GM18520 (cell line): Measurements from ENCODE around the gene DUXA.
"Not testable (repeated sequence)": the region's sequence is repeated elsewhere in the genome, so short reads cannot be mapped to it uniquely, and the experiment has no call there.

ENCODE experiments used
- ATAC-seq: cut with Tn5 transposase; IDR thresholded peaks from one replicate; pipeline ENCODE4 v1.9.1; 2021; ENCODE audit not compliant: unreplicated experiment

Gene DUXA

DNA sequence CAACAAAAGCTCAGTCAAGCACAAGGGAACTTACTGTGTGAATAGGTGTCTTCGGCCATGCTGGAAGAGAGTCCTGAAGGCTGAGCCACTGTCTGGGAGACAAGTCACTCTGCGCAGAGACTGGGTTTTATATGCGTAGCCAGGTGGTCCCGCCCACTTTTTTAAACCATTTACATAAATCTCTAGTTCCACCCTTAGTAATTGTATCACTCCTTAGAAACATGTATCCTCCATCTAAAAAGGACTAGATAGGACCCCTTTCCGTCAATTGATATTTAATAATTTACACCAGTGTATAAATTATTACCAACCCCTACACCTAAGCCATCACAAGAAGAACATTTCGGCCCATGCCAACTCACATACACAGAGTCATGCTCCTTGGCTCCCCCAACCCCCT lies at the start of gene DUXA:
Gene DUXA, minus strand, starts transcription at position 101 of the 400 bp plus-strand sequence. Its CDS starts 42 bp downstream, at position 59.
- no peak for ATAC-seq

DNA sequence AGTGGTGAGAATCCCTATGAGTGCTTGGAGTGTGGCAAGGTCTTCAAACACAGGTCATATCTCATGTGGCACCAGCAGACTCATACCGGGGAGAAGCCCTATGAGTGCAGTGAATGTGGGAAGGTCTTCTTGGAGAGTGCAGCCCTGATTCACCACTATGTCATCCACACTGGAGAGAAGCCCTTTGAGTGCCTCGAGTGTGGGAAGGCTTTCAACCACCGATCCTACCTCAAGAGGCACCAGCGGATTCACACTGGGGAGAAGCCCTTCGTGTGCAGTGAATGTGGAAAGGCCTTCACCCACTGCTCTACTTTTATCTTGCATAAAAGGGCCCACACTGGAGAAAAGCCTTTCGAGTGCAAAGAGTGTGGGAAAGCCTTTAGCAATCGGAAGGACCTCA lies 44.8 kb upstream of the DUXA start:
- no peak for ATAC-seq

DNA sequence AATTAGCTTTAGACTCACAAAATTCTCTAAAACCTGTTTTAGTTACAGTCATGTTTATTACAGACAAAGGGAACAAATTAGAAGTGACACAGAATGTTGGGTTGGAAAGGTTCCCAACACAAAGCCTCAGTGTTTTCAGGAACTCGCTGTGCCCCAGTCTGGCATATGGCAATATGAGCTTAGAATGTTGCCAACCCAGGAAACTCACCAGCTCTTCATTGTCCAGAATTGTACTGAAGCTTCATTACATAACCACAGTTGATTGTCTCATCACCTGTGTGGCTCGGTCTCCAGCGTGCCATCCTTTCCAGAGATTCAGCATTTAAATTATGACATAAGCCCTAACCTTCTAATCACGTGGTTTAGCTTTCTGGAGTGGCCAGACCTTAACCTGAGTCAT lies 43.1 kb upstream of the DUXA start:
- ATAC-seq: no peak

DNA sequence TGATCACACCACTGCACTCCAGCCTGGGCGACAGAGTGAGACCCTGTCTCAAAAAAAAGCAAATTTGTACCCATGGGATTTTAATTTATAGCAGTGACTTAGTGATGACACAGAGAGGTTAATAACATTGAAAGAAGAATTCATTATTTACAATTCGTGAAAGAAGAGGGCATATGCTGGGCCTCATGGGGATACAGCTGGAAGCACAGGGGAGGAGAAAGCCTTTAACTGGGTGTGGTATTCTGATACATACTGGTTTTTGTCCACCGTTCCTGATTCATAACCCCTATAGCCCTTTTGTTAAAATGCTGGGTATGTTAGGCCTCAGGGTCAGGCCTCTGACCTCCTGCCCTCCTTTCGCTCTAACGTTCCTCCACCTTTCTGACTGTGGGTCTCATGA lies 34.9 kb upstream of the DUXA start:
- ATAC-seq: no peak

DNA sequence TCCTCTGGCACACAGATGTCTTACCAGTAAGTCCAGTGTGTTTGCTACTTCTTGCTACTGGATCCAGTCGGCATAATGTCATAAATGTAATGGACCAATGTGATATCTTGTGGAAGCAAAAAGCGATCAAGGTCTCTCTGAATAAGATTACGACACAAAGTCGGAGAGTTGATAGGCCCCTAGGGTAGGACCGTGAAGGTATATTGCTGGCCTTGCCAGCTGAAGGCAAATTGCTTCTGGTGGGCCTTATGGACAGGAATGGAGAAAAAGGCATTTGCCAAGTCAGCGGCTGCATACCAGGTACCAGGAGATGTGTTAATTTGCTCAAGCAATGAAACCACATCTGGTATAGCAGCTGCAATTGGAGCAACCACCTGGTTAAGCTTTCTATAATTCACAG lies 30.6 kb upstream of the DUXA start:
- not testable (repeated sequence) for ATAC-seq

DNA sequence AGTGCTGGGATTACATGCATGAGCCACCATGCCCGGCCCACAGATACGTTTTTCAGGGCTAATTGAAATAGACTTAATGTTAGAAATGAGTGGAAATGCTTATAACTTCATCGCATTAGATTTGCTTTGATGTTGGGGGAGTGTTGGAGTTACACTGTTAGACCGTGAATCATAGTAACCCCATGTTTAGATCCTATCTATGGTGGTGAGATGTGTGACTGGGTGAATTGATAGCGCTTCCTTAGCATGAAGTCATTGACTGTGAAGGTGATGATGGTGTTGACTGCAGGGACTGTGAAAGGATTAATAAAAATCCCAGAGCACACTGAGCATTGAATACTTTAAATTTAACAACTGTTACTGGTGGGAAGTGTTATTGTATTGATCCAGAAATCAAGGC lies 25.7 kb upstream of the DUXA start:
- ATAC-seq: no peak

DNA sequence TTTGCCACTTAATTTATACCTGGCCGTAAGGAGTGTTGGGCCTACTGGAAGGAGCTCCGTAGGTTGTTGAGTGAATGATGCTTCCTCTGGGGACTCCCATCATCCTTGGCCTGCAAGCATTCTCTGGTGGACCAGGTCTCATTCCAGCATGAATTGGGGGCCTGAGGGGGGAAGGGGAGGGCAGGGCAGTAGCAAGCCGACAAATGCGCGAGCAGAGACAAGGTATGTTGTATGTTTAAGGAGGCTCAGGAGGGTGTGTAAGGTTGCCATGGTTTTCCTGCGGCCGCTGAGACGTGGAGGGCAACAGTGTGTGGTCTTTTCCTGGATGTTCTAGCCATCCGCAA lies 24.8 kb upstream of the DUXA start:
- no peak for ATAC-seq

DNA sequence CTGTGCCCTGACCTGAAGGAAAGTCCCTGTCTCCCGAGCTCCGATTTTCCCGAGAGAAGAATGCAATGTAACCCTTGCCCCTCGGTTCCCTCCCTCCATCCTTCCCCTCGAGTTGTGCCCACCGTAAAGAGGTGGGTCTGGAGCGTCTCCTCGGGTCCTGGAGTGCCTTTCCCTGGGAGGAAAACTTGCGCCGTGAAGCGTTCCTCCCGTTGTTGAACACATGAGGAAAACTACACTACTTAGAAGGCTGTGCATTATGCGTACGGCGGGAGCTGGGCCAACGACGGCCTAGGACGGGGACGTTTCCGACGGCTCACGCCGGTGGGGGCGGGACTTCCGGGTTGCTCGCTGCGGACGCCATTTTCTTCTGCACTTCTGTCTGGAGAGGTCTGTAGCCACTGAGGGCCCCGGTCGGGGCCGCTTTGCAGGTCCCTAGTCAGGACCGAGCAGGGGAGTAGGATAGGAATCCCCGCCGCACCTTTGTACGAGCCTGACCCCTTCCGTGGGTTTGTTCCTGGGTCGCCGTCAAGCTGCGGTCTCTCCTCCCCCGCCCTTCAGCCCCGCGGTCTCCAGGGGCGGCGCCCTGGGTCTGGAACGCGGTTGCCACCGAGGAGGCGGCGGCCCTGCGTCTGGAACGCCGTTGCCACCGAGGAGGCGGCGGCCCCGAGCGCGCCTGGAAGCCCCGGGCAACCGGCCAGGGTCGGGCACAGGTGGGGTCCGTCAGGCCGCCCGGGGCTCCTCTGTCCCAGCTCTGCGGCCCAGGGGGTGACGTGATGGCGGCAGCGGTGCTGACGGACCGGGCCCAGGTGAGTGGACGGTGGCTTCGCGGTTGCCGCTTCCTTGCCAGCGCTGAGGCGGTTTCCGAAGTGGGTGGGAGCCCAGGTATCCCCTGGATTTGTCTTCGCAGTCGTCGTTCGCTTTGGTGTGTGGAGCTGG lies 24.1 kb upstream of the DUXA start, which contains the start of gene ZNF264:
Gene ZNF264, plus strand, starts transcription at position 360 of the 936 bp plus-strand sequence. Its CDS starts 414 bp downstream, at position 774.
- peak; percentile 84 for ATAC-seq

DNA sequence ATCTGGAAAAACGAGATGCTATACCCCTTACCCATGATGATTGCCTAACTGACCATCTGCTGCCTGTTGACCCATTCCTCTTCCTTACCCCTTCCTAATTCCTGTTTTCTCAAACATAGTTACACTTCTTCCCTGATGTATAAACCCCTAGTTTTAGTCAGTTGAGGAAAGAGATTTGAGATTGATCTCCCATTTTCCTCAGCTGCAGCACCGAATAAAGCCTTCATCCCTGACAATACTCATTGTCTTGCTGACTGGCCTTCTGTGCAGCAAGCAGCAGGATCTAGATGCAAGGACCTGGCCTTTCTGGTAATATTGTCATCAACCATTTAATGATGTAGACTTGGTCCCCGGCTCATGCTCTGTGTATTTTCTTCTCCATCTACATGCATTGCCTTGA lies 23.0 kb upstream of the DUXA start:
- ATAC-seq: no peak

DNA sequence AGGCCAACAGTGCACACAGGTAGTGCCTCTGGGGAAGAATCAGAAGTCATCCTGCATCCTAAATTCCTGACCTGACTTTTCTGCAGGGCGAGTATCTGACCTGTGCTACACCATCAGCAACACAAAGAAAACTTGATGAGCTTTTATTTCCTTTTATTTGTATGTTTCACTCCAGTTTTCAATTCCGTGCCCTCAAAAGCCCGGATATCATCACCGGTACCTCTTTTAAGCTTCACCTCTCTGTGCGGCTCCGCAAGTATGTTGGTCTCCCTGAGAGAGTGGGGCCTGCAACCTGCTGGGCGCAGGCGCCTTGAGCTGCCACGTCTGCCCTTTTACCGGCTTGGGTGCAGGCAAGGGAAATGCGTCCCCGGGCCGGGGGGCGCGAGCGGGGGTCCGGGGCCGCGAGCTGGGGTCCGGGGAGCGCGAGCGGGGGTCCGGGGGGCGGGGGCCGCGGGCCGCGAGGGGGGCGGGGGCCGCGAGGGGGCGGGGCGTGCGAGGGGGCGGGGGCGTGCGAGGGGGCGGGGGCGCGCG lies 4.3 kb upstream of the DUXA start:
- ATAC-seq: no peak

DNA sequence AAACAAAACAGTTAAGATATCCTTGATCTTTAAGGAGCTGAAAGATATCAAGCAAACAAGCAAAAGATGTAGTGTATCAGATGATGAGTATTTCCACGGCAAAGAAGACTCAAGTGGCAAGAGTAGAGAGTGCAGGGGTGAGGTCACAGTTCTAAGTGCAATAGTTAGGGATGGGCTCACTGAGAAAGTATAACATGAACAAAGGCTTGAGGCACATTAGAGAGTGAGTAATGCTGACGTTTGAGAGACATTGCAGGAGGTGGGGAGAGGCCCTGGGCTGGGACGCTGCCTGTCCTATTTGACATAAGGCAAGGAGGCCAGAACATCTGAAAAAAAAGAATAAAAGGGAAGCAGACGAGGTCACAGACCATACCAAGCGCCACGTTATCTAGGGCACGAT lies 1.4 kb downstream of the DUXA start:
- ATAC-seq: no peak

DNA sequence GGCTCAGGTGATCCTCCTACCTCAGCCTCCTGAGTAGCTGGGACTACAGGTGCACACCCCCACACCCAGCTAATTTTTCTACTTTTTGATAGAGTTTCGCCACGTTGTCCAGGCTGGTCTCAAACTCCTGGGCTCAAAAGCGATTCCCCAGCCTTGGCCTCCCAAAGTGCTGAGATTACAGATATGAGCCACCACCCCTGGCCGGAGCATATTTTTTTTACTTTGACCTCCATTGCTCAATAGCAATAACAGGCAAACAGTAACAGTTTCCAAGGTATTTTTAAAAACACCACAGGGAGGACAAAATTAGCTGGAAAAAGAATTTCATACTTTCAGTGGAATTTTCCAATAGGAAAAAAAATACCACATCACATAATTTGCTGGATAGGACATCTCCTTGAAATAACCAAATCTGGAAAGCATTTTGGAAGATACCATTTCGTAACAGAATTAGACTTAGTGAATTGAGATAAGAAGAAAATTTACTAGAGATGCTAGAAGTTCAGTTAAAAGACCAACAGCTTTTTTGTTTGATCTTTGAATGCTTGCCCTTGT lies 5.2 kb downstream of the DUXA start:
- no peak for ATAC-seq

DNA sequence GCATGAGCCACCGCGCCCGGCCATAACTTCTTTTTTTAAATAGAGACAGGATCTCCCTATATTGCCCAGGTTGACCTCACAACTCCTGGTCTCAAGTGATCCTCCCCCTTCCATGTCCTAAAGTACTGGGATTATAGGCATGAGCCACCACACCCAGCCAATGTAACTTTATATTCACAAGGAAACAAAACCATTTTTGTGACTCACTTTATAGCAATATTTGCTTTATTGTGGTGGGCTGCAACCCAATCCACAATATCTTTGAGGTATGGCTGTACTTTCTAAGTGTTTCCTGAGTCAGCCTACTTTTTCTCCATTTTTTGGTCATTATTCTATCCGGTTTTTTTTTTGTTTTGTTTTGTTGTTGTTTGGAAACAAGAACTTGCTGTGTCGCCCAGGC lies 14.4 kb downstream of the DUXA start:
- ATAC-seq: no peak

DNA sequence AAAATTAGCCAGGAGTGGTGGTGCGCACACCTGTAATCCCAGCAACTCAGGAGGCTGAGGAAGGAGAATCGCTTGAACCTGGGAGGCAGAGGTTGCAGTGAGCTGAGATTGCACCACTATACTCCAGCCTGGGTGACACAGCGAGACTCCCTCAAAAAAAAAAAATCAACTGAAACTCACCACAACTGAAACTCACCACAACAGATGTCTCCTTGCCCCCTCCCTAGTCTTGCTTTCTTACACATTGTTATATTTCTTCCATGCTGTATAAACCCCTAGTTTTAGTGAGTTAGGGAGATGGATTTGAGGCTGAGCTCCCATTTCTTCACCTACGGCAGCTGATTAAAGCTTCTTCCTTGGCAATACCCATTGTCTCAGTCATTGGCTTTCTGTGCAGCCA lies 25.6 kb downstream of the DUXA start:
- no peak for ATAC-seq

DNA sequence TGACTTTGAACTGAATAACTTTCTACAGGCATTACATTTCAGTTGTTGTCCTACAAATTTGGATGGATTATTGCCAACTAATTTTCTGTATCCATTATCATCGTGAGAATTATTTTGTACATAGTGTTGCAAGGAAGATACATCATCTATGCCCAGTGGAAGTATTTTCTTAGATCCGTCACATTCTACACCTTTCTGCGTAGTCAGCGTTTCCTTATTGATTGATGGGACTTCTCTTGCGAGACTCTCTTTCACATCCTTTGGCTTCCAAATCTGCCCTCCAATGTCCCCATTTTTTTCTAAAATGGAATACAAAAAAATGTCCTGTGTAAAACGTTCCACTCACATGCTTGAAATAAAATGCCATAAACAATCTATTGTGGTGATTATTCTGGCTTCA lies 31.5 kb downstream of the DUXA start:
- ATAC-seq: no peak

DNA sequence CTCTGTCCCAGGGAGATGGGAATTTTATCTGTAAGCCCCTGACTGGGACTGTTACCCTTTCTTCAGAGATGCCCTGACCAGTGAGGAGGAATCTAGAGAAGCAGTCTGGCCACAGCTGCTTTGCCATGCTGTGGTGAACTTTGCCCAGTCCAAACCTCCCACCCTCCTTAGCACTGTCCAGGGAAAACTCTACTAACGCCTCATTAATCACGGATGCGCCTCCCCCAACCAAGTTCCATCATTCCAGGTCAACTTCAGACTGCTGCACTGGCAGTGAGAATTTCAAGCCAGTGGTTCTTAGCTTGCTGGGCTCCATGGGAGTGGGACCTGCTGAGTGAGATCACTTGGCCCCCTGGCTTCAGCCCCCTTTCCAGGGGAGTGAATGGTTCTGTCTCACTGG lies 39.9 kb downstream of the DUXA start:
- ATAC-seq: not testable (repeated sequence)

DNA sequence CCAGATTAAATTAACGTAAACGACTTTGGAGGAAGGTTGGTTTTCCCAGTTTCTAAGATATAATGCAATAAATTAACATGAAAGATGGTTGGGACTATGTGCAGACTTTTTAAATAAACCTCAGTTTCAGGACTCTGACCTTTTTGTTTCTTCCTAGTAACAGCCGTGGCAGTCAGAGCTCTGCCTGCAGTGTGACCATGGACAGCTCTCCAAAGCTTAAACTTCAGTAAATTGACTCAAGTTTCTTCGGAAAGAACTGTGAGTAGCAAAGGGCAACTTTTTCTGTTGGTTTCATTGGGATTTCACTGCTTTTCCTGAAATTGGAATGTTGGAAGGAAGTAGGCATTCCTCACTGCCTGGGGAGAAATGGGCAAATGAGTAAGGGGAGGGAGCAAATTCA lies 43.4 kb downstream of the DUXA start:
- no peak for ATAC-seq

DNA sequence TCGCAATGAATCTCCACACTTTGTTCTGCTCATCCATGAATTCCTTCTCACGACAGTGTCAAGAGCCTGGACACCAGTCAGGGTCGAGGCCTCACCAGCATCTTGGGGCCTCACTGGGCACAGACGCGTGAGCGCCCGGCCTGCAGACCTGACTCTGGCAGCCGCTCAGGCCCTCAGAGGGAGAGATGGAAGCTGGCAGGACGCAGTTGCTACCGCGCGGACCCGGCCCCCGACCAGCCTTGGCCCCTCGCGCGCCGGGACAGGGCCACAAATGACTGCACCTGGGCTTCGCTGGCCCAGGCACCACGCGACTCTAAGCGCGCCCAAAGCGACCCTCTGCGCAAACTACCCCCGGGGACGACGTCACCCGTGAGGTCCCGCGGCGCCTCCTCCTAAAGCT lies 48.4 kb downstream of the DUXA start:
- no peak for ATAC-seq

DNA sequence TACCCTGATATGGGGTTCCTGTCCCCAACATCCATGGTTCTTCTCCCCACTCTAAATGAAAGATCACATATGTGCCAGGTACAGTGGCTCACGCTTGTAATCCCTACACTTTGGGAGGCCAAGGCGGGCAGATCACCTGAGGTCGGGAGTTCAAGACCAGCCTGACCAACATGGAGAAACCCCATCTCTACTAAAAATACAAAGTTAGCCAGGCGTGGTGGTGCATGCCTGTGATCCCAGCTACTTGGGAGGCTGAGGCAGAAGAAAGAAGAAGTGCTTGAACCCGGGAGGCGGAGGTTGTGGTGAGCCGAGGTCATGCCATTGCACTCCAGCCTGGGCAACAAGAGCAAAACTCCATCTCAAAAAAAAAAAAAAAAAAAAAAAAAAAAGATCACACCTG lies 53.8 kb downstream of the DUXA start:
- ATAC-seq: not testable (repeated sequence)

DNA sequence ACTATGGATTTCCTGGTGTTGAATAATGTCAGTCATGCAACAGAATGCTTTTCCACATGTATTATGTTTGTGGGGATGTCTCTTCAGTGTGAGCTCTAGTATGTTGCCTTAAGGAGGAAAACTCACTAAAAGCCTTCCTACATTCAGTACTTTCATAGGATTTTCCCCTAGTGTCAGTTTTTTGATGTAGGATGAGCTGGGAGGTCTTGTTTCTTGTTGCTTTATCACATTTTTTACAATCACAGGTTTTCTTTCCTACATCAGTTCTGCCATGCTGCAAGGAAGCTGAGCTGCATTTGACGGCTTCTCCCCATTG lies 56.0 kb downstream of the DUXA start:
- ATAC-seq: no peak

DNA sequence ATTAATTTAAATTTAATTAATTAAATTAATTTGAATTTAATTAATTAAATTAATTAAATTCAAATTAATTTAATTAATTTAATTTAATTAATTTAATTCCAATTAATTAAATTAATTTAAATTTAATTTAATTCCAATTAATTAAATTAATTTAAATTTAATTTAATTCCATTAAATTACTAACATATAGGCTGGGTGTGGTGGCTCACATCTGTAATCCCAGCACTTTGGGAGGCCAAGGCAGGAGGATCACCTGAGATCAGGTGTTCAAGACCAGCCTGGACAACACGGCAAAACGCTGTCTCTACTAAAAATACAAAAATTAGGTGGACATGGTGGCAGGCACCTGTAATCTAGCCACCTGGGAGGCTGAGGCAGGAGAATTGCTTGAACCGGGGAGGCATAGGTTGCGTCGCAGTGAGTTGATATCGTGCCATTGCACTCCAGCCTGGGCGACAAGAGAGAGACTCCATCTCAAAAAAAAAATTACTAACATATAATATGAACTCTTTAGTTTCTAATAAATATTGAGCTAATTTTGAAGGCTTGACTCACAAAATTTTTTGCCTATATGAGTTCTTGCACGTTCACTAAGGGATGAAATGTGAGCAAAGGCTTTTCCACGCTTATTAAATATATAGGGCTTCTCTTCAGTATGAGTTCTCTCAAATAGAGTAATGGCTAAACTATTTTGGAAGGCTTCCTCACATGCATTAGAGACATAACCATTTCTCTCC lies 56.5 kb downstream of the DUXA start:
- ATAC-seq: no peak

DNA sequence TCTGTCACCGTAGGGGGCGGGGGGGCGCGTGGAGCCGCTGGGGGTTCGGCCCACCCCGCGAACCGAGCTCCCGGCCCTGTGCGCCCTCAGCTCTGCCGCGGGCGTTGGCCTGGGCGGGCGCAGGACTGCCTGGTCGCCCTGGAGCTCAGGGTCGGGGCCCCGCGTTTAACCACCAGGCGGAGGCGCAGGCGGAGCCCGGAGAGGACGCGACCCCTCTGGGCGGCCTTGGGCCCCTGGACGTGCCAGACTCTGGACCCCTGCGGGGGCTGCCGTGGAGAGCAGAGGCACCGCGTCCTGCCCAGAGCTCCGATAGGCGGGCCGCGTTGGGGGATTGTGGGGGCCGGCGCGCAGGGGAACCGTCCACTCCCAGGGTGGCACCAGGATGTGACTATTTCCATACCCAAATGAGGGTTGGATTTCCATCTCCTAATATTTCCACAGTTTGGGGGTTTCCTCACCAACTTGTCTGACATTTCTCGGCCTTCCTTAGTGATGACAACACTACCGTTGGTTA lies 60.5 kb downstream of the DUXA start:
- ATAC-seq: no peak
